ENCODE data around the gene SERPINB6. TPM values are rescaled to one million over a fixed set of nuclear protein-coding genes. Genes with fewer than 3 reads are reported as not detected.

Gene SERPINB6
- total RNA-seq, 1 experiment from 2014 or later: 169 TPM

- Histone ChIP-seq H3K27ac (no peak overlapping the region), H3K27me3 (ENCODE audit: insufficient read depth, low read depth) (no peaks in the 10 kb centered on the region), H3K4me1 (replicated peaks; ENCODE audit: insufficient read depth) (peaks cover 18% of the 10 kb centered on the region), H3K79me2 (ENCODE audit: low read depth) (no peaks in the 10 kb centered on the region), H3K4me2 (no peak overlapping the region), H4K20me1 (ENCODE audit: insufficient read depth) (no peaks in the 10 kb centered on the region), H3K9me2 (ENCODE audit: insufficient read depth) (no peaks in the 10 kb centered on the region), H3K36me3 (ENCODE audit: low read depth) (no peaks in the 10 kb centered on the region), H3F3A (ENCODE audit: insufficient read depth, low read depth) (peaks cover 34% of the 10 kb centered on the region), H3K4me3 (no peak overlapping the region), H3K9me3 (ENCODE audit: insufficient read depth, low read depth) (no peaks in the 10 kb centered on the region), H2AFZ (no peak overlapping the region)
- POLR2A ChIA-PET (ENCODE audit: unreplicated experiment): no interaction called here
- no peak for DNase-seq
- intact Hi-C loops (cut with micrococcal nuclease; ENCODE audit: unreplicated experiment): no loop called here
- no TSS peak for BruUV-seq (replicated peaks)
- CTCF ChIA-PET: no interaction called here
- TF ChIP-seq CTCF (conservative IDR thresholded peaks at IDR 0.05): no peak
- no peak for TF ChIP-seq EZH2 (IDR thresholded peaks at IDR 0.05; ENCODE audit: low read depth)
These were observed 21.1 kb upstream of the SERPINB6 start for GRCh38 chr6:2992330-2992979.

DNA sequence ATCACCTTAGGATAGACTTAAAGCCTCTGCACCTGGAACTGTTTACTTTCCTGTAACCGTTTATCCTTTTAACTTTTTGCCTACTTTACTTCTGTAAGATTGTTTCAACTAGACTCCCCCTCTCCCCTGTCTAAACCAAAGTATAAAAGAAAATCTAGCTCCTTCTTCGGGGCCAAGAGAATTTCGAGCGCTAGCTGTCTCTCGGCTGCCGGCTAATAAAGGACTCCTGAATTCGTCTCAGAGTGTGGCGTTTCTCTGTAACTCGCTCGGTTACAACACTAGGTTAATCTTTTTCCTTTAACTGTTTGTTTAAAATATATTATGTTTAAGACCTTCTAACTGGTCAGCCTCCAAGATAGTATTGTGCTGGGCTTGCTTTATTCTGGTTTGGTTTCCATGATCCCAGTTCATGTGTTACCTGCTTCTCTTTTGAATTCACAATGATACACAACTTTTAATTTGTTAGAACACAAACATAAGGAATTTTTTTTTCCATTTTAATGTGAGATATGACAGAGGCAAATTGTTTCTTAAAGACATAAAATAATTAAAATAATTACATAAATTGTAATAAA lies 19.7 kb upstream of the SERPINB6 start:
- Histone ChIP-seq H3K9me3 (ENCODE audit: insufficient read depth, low read depth) (no peaks in the 10 kb centered on the region), H3K27me3 (ENCODE audit: insufficient read depth, low read depth) (no peaks in the 10 kb centered on the region), H4K20me1 (ENCODE audit: insufficient read depth) (no peaks in the 10 kb centered on the region), H3K36me3 (ENCODE audit: low read depth) (no peaks in the 10 kb centered on the region), H3K27ac (peak overlapping the region; percentile 99), H3K9me2 (ENCODE audit: insufficient read depth) (no peaks in the 10 kb centered on the region), H3K4me1 (replicated peaks; ENCODE audit: insufficient read depth) (peaks cover 32% of the 10 kb centered on the region), H3K4me3 (peak overlapping the region; percentile 83), H3K79me2 (ENCODE audit: low read depth) (no peaks in the 10 kb centered on the region), H3F3A (ENCODE audit: insufficient read depth, low read depth) (peaks cover 47% of the 10 kb centered on the region), H2AFZ (peak overlapping the region; percentile 72), H3K4me2 (peak overlapping the region; percentile 96)
- intact Hi-C loops (cut with micrococcal nuclease; ENCODE audit: unreplicated experiment): loop anchor here (2.0 kb wide), 1 partner anchor 128 kb away; the partner anchor contains the start of gene BPHL
- no TSS peak for BruUV-seq (replicated peaks)
- DNase-seq: no peak
- ChIA-PET POLR2A (ENCODE audit: unreplicated experiment) (interaction anchor here (0.6 to 1.3 kb wide), 4 partner anchors 113 to 1681 kb away, joined by 3 to 8 read pairs (median 4); partner anchors contain the start of gene WRNIP1), CTCF (interaction anchor here (1.4 to 1.5 kb wide), 2 partner anchors 8 to 63 kb away, joined by 5 to 9 read pairs; no protein-coding TSS in a partner anchor)
- no peak for TF ChIP-seq EZH2 (IDR thresholded peaks at IDR 0.05; ENCODE audit: low read depth)
- TF ChIP-seq CTCF (conservative IDR thresholded peaks at IDR 0.05): no peak

DNA sequence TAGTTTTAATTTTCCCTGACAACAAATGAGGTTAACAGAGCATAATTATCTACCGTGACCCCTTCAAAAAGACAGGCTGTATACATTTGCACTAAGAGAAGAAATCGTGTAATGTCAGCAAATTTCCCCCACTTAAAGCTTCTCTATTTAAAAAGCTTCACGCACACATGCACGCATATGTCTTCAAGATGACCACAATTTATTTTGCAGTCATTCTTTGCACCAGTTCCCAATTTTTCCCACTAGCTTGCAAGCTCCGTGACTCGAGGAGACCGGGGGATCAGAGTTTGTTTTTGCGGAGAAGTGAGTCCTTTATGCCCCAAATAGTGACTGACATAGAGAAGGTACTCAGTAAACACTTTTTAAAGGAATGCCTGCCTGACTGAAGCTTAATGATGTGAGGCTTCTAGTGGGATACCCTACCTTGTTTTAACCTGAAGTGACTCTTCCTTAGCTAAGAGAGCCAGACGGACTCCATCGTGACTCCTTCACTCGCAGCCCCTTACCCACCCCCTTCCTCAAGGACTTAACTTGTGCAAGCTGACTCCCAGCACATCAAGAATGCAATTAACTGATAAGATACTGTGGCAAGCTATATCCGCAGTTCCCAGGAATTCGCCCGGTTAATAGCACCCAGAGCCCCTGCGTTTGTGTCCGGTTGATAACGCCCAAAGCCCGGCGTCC lies 19.0 kb upstream of the SERPINB6 start:
- intact Hi-C loops (cut with micrococcal nuclease; ENCODE audit: unreplicated experiment): loop anchor here (2.0 kb wide), 1 partner anchor 128 kb away; the partner anchor contains the start of gene BPHL
- CTCF ChIA-PET: interaction anchor here (0.7 to 1.5 kb wide), 6 partner anchors 9 to 252 kb away, joined by 3 to 9 read pairs (median 5); no protein-coding TSS in a partner anchor
- peak in 1 of 2 experiments; percentile 60 for DNase-seq

More for the DNA sequence above, 19.0 kb upstream of the SERPINB6 start:
- no peaks in the 10 kb centered on the region for H3K9me3 ChIP-seq (ENCODE audit: insufficient read depth, low read depth)
- peak overlapping the region; percentile 96 for H3K4me2 ChIP-seq
- no peaks in the 10 kb centered on the region for H3K27me3 ChIP-seq (ENCODE audit: insufficient read depth, low read depth)
- no peak for TF ChIP-seq CTCF (conservative IDR thresholded peaks at IDR 0.05)
- TF ChIP-seq EZH2 (IDR thresholded peaks at IDR 0.05; ENCODE audit: low read depth): no peak
- POLR2A ChIA-PET (ENCODE audit: unreplicated experiment): interaction anchor here (0.6 to 1.3 kb wide), 7 partner anchors 19 to 1682 kb away, joined by 3 to 8 read pairs (median 4); partner anchors contain the start of genes SERPINB6 and WRNIP1
- H3K4me3 ChIP-seq: peak overlapping the region; percentile 83
- peaks cover 52% of the 10 kb centered on the region for H3F3A ChIP-seq (ENCODE audit: insufficient read depth, low read depth)
- H3K79me2 ChIP-seq (ENCODE audit: low read depth): no peaks in the 10 kb centered on the region
- H4K20me1 ChIP-seq (ENCODE audit: insufficient read depth): no peaks in the 10 kb centered on the region
- H3K27ac ChIP-seq: peak overlapping the region; percentile 99
- TSS peak; percentile 61 for BruUV-seq (replicated peaks)
- H3K9me2 ChIP-seq (ENCODE audit: insufficient read depth): no peaks in the 10 kb centered on the region
- H3K36me3 ChIP-seq (ENCODE audit: low read depth): no peaks in the 10 kb centered on the region
- peaks cover 38% of the 10 kb centered on the region for H3K4me1 ChIP-seq (replicated peaks; ENCODE audit: insufficient read depth)
- peak overlapping the region; percentile 63 for H2AFZ ChIP-seq
